K562 (cell line): Measurements from ENCODE around the gene CROCC2. TPM values are rescaled to one million over a fixed set of nuclear protein-coding genes. Genes with fewer than 3 reads are reported as not detected.

Source experiments
- ATAC-seq: fragments of 200-7000 bp; cut with Tn5 transposase; 3 replicates; pipeline ENCODE4 v1.9.1; 2020; ENCODE audit warnings: moderate library complexity
- BruUV-seq: library from RNA; stranded (reverse); fragments of 400-500 nt; replicated peaks from 2 replicates; lab custom pipeline; 2021; lab: Mats Ljungman, UMichigan
- CTCF ChIA-PET: fragments of 300-600 bp; formaldehyde crosslinking; extraction: SDS; loops from one replicate; lab custom pipeline; 2021; ENCODE audit warnings: low intra/inter-chr PET ratio; lab: Yijun Ruan, JAX
- POLR2A ChIA-PET: fragments of 300-600, 350-650 bp; sonication (Branson Sonifier 250); formaldehyde crosslinking; extraction: SDS; loops from one replicate; lab custom pipeline; 2021; ENCODE audit warnings: antibody characterized with exemption, inconsistent platforms; lab: Yijun Ruan, JAX
- DNase-seq, 4 experiments: peaks; one replicate each; pipeline versions ENCODE4 v3.0.0 to v3.0.0-alpha.2; 2011 to 2018; ENCODE audit warnings: low spot score in 3 of 4, mixed read lengths in 3 of 4; ENCODE audit errors: extremely low read depth in 1 of 4
- FAIRE-seq: peaks from 2 replicates; lab custom pipeline; 2011; peaks lifted over from hg19 to GRCh38; lab: Jason Lieb, UNC
- H2AFZ ChIP-seq: 2 replicates; pipeline ENCODE4 v1.6.0; 2011; ENCODE audit warnings: low read depth, low read length, control low read depth, inconsistent platforms
- H3K27ac ChIP-seq: fragments of 200-600 bp; 3 replicates; pipeline ENCODE4 v1.8.0; 2011; ENCODE audit warnings: low read depth, mild to moderate bottlenecking, control low read depth, inconsistent platforms, low read length, moderate library complexity, mixed read lengths; ENCODE audit errors: extremely low read depth
- H3K27me3 ChIP-seq, 2 experiments: fragments of 300-600 bp in 1 of 2; 2 replicates in 1 of 2; 3 replicates in 1 of 2; pipeline versions ENCODE4 v1.6.0 to v1.8.0; 2011; ENCODE audit warnings: inconsistent platforms in 2 of 2, low read length in 2 of 2, mild to moderate bottlenecking in 1 of 2, mixed read lengths in 1 of 2, moderate library complexity in 1 of 2; ENCODE audit not compliant: control insufficient read depth in 2 of 2, insufficient read depth in 2 of 2
- H3K36me3 ChIP-seq: fragments of 300-600 bp; 3 replicates; pipeline ENCODE4 v1.8.0; 2011; ENCODE audit warnings: mild to moderate bottlenecking, low read length, inconsistent platforms; ENCODE audit not compliant: control insufficient read depth, insufficient read depth
- H3K4me1 ChIP-seq, 2 experiments: fragments of 200-600 bp in 1 of 2; replicated peaks in 1 of 2; 2 replicates in 1 of 2; 3 replicates in 1 of 2; pipeline versions ENCODE4 v1.5.1 to v1.8.0; 2011; ENCODE audit warnings: inconsistent platforms in 2 of 2, low read length in 2 of 2, mild to moderate bottlenecking in 1 of 2, mixed read lengths in 1 of 2, moderate library complexity in 1 of 2; ENCODE audit not compliant: control insufficient read depth in 2 of 2, insufficient read depth in 2 of 2
- H3K4me2 ChIP-seq: 2 replicates; pipeline ENCODE4 v1.6.1; 2011; ENCODE audit warnings: low read length, control low read depth, inconsistent platforms, mixed read lengths; ENCODE audit not compliant: insufficient read depth
- H3K4me3 ChIP-seq: fragments of 200-600 bp; sonication (generic), shearing (Covaris generic); 2 replicates; pipeline ENCODE4 v1.5.1; 2016; ENCODE audit warnings: control low read depth, inconsistent platforms
- H3K79me2 ChIP-seq: fragments of 200-600 bp; 3 replicates; pipeline ENCODE4 v1.8.0; 2011; ENCODE audit warnings: low read length, inconsistent platforms; ENCODE audit not compliant: control insufficient read depth, insufficient read depth
- H3K9ac ChIP-seq, 2 experiments: 2 replicates each; pipeline versions ENCODE4 v1.6.0 to v1.6.1; 2011; ENCODE audit warnings: low read depth in 2 of 2, low read length in 2 of 2, control low read depth in 1 of 2, inconsistent platforms in 1 of 2, mild to moderate bottlenecking in 1 of 2, mixed read lengths in 1 of 2; ENCODE audit not compliant: insufficient read depth in 1 of 2
- H3K9me1 ChIP-seq: one replicate; pipeline ENCODE4 v1.6.0; 2011; ENCODE audit warnings: inconsistent platforms, mild to moderate bottlenecking, low read length, moderate library complexity; ENCODE audit not compliant: control insufficient read depth, insufficient read depth
- H3K9me3 ChIP-seq: replicated peaks from 2 replicates; pipeline ENCODE4 v1.5.1; 2011; ENCODE audit warnings: low read depth, low read length, inconsistent platforms; ENCODE audit not compliant: control insufficient read depth, insufficient read depth
- H4K20me1 ChIP-seq: replicated peaks from 2 replicates; pipeline ENCODE4 v1.6.1; 2011; ENCODE audit warnings: low read length, inconsistent platforms, mixed read lengths; ENCODE audit not compliant: control insufficient read depth, insufficient read depth
- CC2D1A ChIP-seq: fragments of 450-650 bp; IDR thresholded peaks from 2 replicates; pipeline ENCODE4 v1.6.1; 2017; ENCODE audit warnings: mild to moderate bottlenecking
- HNRNPUL1 ChIP-seq: fragments of 200-400 bp; formaldehyde crosslinking; IDR thresholded peaks from 2 replicates; pipeline ENCODE4 v1.6.1; 2017; ENCODE audit warnings: low read length
- MCM3 ChIP-seq: fragments of 450-650 bp; IDR thresholded peaks from 2 replicates; pipeline ENCODE4 v1.6.1; 2016
- NFIC ChIP-seq: fragments of 450-650 bp; IDR thresholded peaks from 2 replicates; pipeline ENCODE4 v1.6.1; 2017; ENCODE audit warnings: mild to moderate bottlenecking, inconsistent platforms
- NR1H2 ChIP-seq: sonication (generic); formaldehyde crosslinking; IDR thresholded peaks from 2 replicates; pipeline ENCODE4 v1.4.0; 2020; ENCODE audit warnings: mild to moderate bottlenecking, missing genetic modification reagents
- SMAD2 ChIP-seq: fragments of 150-350 bp; IDR thresholded peaks from 2 replicates; pipeline ENCODE4 v1.6.1; 2014; ENCODE audit warnings: low read depth, mild to moderate bottlenecking, low read length
- SMC3 ChIP-seq: conservative IDR thresholded peaks from 2 replicates; pipeline ENCODE4 v1.6.1; 2011; ENCODE audit warnings: low read depth, low read length, improper control_type of control experiment; ENCODE audit not compliant: insufficient read depth
- TEAD4 ChIP-seq, 2 experiments: sonication (generic) in 1 of 2; formaldehyde crosslinking in 1 of 2; IDR thresholded peaks; 2 replicates each; pipeline versions ENCODE4 v1.6.1 to v1.8.0; 2012 to 2022; ENCODE audit warnings: borderline replicate concordance in 1 of 2, inconsistent platforms in 1 of 2, low read length in 1 of 2, mild to moderate bottlenecking in 1 of 2, missing genetic modification reagents in 1 of 2
- TRIM24 ChIP-seq, 2 experiments: fragments of 450-650 bp; IDR thresholded peaks; 2 replicates each; pipeline ENCODE4 v1.6.1; 2016
- U2AF2 ChIP-seq: fragments of 200-400 bp; formaldehyde crosslinking; optimal IDR thresholded peaks from 2 replicates; pipeline ENCODE3; 2017; ENCODE audit warnings: low read depth, mild to moderate bottlenecking, low read length
- ZNF239 ChIP-seq: fragments of 250-450 bp; sonication (Bioruptor Pico); IDR thresholded peaks from 2 replicates; pipeline ENCODE4 v1.4.0; 2020; ENCODE audit warnings: mild to moderate bottlenecking
- ZNF431 ChIP-seq: sonication (generic); formaldehyde crosslinking; IDR thresholded peaks from 2 replicates; pipeline ENCODE4 v1.8.0; 2022; ENCODE audit warnings: mild to moderate bottlenecking, missing genetic modification reagents
- WGBS: fragments of 100-300 bp; shearing (Covaris generic); methylation state at CpG from one replicate; pipeline ENCODE4 v1.1.6; 2016; ENCODE audit warnings: low coverage, mixed read lengths; ENCODE audit not compliant: insufficient coverage; ENCODE audit errors: missing lambda C conversion rate; 5-methylcytosine and 5-hydroxymethylcytosine counted together
- in situ Hi-C: fragments of 300-500 bp; cut with MboI; formaldehyde crosslinking; loops from 4 replicates; pipeline ENCODE4 v1.15.0; 2018; ENCODE audit warnings: inconsistent platforms, mixed read lengths
- intact Hi-C: fragments of 100-400 bp; cut with micrococcal nuclease; formaldehyde crosslinking; loops from 2 replicates; pipeline ENCODE4 v1.14.2; 2022
- polyA plus RNA-seq, 8 experiments: library from polyadenylated mRNA; depleted of rRNA in 4 of 8; stranded (reverse) in 5 of 8; unstranded in 3 of 8; fragments of >200 nt; fragmentation: Nextera tagmentation in 2 of 8; fragmentation: Illumina TruSeq in 1 of 8; extraction: Ambion mirVana in 2 of 8; extraction: Trizol in 1 of 8; gene quantifications; 2 replicates each; pipeline versions ENCODE4 v1.2.1 to v1.2.3, GENCODE V29; 2011 to 2014; ENCODE audit warnings: inconsistent platforms in 1 of 8, missing spikeins in 1 of 8
- total RNA-seq, 7 experiments: library from RNA; depleted of rRNA in 6 of 7; stranded (reverse); fragments of >200 nt in 6 of 7; fragmentation: Illumina TruSeq in 2 of 7; extraction: Trizol in 2 of 7; gene quantifications; 2 replicates each; pipeline versions ENCODE4 v1.2.1 to v1.2.3, GENCODE V29; 2011 to 2021; ENCODE audit warnings: low replicate concordance in 1 of 7
- TF ChIP-seq, protein P1 (sequence below), 3 experiments: fragments of 200-800 bp in 1 of 3; sonication (Bioruptor generic) in 1 of 3; sonication (generic) in 1 of 3; formaldehyde crosslinking in 1 of 3; IDR thresholded peaks; 2 replicates each; pipeline versions ENCODE4 v1.6.1 to v1.8.0; 2016 to 2022; ENCODE audit warnings: mild to moderate bottlenecking in 2 of 3, missing compliant biosample characterization in 2 of 3, missing genetic modification characterization in 2 of 3, missing genetic modification reagents in 1 of 3

The CROCC2 gene
- total and polyA plus RNA-seq, 9 of the 15 experiments (the other 6 are each of a cell fraction or from before 2014, with no cell fraction given), result not detected

DNA sequence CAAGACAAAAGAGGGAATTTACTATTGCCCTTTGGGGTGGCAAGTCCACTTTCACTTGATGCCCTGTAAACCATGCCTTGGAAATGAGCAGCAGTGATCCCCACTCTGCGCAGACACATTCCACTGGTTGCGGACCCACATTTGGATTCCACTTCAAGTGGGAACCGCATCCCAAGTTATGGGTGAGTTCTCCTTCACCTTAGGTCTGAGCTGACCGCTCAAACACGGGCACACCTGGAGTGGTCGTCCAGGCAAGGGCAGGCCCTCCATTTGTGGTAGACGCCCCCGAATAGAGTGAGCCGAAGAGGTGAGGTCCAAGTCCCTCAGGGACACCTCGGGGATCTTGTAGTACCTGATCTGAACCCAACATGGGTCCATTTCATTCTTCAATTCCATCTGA lies 47.3 kb upstream of the CROCC2 start:
- H3K9me3 ChIP-seq, result no peaks in the 10 kb centered on the region
- intact Hi-C loops, result no loop called here
- TF ChIP-seq NR1H2 (CRISPR knock-in tag) (no peak), ZNF239 (CRISPR knock-in tag) (no peak), U2AF2 (no peak), ZNF431 (CRISPR knock-in tag) (no peak), NFIC (no peak), SMC3 (no peak), CC2D1A (no peak), TRIM24 (IDR thresholded peaks at IDR 0.05) (no peak), MCM3 (no peak), TEAD4 (IDR thresholded peaks at IDR 0.05; ENCODE audit: low read length) (no peak), TEAD4 (CRISPR knock-in tag; IDR thresholded peaks at IDR 0.05; ENCODE audit: borderline replicate concordance) (no peak), SMAD2 (no peak), HNRNPUL1 (no peak)
- TF ChIP-seq, protein P1, sequence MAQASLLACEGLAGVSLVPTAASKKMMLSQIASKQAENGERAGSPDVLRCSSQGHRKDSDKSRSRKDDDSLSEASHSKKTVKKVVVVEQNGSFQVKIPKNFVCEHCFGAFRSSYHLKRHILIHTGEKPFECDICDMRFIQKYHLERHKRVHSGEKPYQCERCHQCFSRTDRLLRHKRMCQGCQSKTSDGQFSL (CRISPR knock-in tag; IDR thresholded peaks at IDR 0.05), result no peak
- TF ChIP-seq, protein P1 (tag; IDR thresholded peaks at IDR 0.05), result no peak
- H3K9ac ChIP-seq, result no peak overlapping the region
- peaks cover 0 to 22% of the 10 kb centered on the region in 2 experiments; a peak in 2 of 5 replicates for H3K27me3 ChIP-seq
- in situ Hi-C loops, result no loop called here
- WGBS, result 2% methylated on average over 10 of the region's 10 CpGs
- H3K79me2 ChIP-seq, result no peaks in the 10 kb centered on the region
- no peak overlapping the region for H2AFZ ChIP-seq
- H3K4me3 ChIP-seq, result no peak overlapping the region
- DNase-seq (no peak), FAIRE-seq (no peak), ATAC-seq (no peak)
- peaks cover 2% of the 10 kb centered on the region for H3K9me1 ChIP-seq
- H3K27ac ChIP-seq, result no peak overlapping the region
- ChIA-PET CTCF (no interaction called here), POLR2A (no interaction called here)
- H4K20me1 ChIP-seq, result no peaks in the 10 kb centered on the region
- no peak overlapping the region for H3K4me2 ChIP-seq
- BruUV-seq, result no TSS peak
- H3K36me3 ChIP-seq, result no peaks in the 10 kb centered on the region
- H3K4me1 ChIP-seq, result peaks cover 0 to 4% of the 10 kb centered on the region in 2 experiments; a peak in 2 of 5 replicates
